ENCODE measurements around the gene UPF3A. TPM values are rescaled to one million over a fixed set of nuclear protein-coding genes. Genes with fewer than 3 reads are reported as not detected.

UPF3A gene
- total RNA-seq, 1 donor from 2014 or later: 46.2 TPM

- Mint-ChIP-seq H3K4me1 (ENCODE audit: low read depth) (peaks cover 31% of the 10 kb centered on the region), H3K4me3 (ENCODE audit: unreplicated experiment) (no peak overlapping the region), H3K9me3 (ENCODE audit: low read depth) (peaks cover 2% of the 10 kb centered on the region), H3K36me3 (ENCODE audit: low read depth) (peaks cover 38% of the 10 kb centered on the region), H3K27ac (ENCODE audit: unreplicated experiment) (no peak overlapping the region), H3K27me3 (ENCODE audit: low read depth) (no peaks in the 10 kb centered on the region)
- DNase-seq (ENCODE audit: low spot score): no peak
- TF ChIP-seq CTCF (IDR thresholded peaks at IDR 0.05): no peak
These were observed 41.9 kb downstream of the UPF3A start for GRCh38 chr13:114323349-114323748.

GRCh38 chr13:114324334-114324733 lies 42.9 kb downstream of the UPF3A start:
- Mint-ChIP-seq H3K36me3 (ENCODE audit: low read depth) (peaks cover 38% of the 10 kb centered on the region), H3K27ac (ENCODE audit: unreplicated experiment) (no peak overlapping the region), H3K4me1 (ENCODE audit: low read depth) (peaks cover 21% of the 10 kb centered on the region), H3K4me3 (ENCODE audit: unreplicated experiment) (no peak overlapping the region), H3K9me3 (ENCODE audit: low read depth) (peaks cover 2% of the 10 kb centered on the region), H3K27me3 (ENCODE audit: low read depth) (no peaks in the 10 kb centered on the region)
- no peak for DNase-seq (ENCODE audit: low spot score)
- no peak for TF ChIP-seq CTCF (IDR thresholded peaks at IDR 0.05)

GRCh38 chr13:114325729-114326128 lies 44.3 kb downstream of the UPF3A start:
- no peak overlapping the region for H3K4me3 Mint-ChIP-seq (ENCODE audit: unreplicated experiment)
- H3K27ac Mint-ChIP-seq (ENCODE audit: unreplicated experiment): no peak overlapping the region
- peaks cover 9% of the 10 kb centered on the region for H3K4me1 Mint-ChIP-seq (ENCODE audit: low read depth)
- DNase-seq (ENCODE audit: low spot score): no peak
- no peaks in the 10 kb centered on the region for H3K27me3 Mint-ChIP-seq (ENCODE audit: low read depth)
- TF ChIP-seq CTCF (IDR thresholded peaks at IDR 0.05): no peak
- H3K36me3 Mint-ChIP-seq (ENCODE audit: low read depth): peaks cover 36% of the 10 kb centered on the region
- H3K9me3 Mint-ChIP-seq (ENCODE audit: low read depth): peaks cover 2% of the 10 kb centered on the region

- no peak overlapping the region for H3K4me3 Mint-ChIP-seq (ENCODE audit: unreplicated experiment)
- H3K36me3 Mint-ChIP-seq (ENCODE audit: low read depth): peaks cover 25% of the 10 kb centered on the region
- H3K27ac Mint-ChIP-seq (ENCODE audit: unreplicated experiment): no peak overlapping the region
- no peak for TF ChIP-seq CTCF (IDR thresholded peaks at IDR 0.05)
- DNase-seq (ENCODE audit: low spot score): no peak
- no peaks in the 10 kb centered on the region for H3K9me3 Mint-ChIP-seq (ENCODE audit: low read depth)
- H3K27me3 Mint-ChIP-seq (ENCODE audit: low read depth): no peaks in the 10 kb centered on the region
- peaks cover 4% of the 10 kb centered on the region for H3K4me1 Mint-ChIP-seq (ENCODE audit: low read depth)
These were observed 46.6 kb downstream of the UPF3A start for GRCh38 chr13:114328034-114328433.

- H3K36me3 Mint-ChIP-seq (ENCODE audit: low read depth): peaks cover 23% of the 10 kb centered on the region
- H3K9me3 Mint-ChIP-seq (ENCODE audit: low read depth): no peaks in the 10 kb centered on the region
- H3K27me3 Mint-ChIP-seq (ENCODE audit: low read depth): no peaks in the 10 kb centered on the region
- H3K4me1 Mint-ChIP-seq (ENCODE audit: low read depth): peaks cover 4% of the 10 kb centered on the region
- no peak for DNase-seq (ENCODE audit: low spot score)
- no peak overlapping the region for H3K27ac Mint-ChIP-seq (ENCODE audit: unreplicated experiment)
- no peak overlapping the region for H3K4me3 Mint-ChIP-seq (ENCODE audit: unreplicated experiment)
- no peak for TF ChIP-seq CTCF (IDR thresholded peaks at IDR 0.05)
These were observed 47.2 kb downstream of the UPF3A start for GRCh38 chr13:114328595-114328994.
